GM12872 (cell line): ENCODE results near the gene MAP2.

Experiments
- CTCF ChIP-seq: IDR thresholded peaks from 3 replicates; pipeline ENCODE4 v1.5.1; 2011; ENCODE audit warnings: low read depth, mild to moderate bottlenecking, low read length, moderate library complexity; ENCODE audit not compliant: insufficient read depth

Gene MAP2

GRCh38 chr2:209387389-209387788 is 36.5 kb upstream of the MAP2 start:
- TF ChIP-seq CTCF, result no peak

GRCh38 chr2:209388446-209389037 is 35.3 kb upstream of the MAP2 start:
- no peak for TF ChIP-seq CTCF

GRCh38 chr2:209389171-209389618 is 34.7 kb upstream of the MAP2 start:
- TF ChIP-seq CTCF, result no peak

GRCh38 chr2:209390839-209391238 is 33.0 kb upstream of the MAP2 start:
- no peak for TF ChIP-seq CTCF

DNA sequence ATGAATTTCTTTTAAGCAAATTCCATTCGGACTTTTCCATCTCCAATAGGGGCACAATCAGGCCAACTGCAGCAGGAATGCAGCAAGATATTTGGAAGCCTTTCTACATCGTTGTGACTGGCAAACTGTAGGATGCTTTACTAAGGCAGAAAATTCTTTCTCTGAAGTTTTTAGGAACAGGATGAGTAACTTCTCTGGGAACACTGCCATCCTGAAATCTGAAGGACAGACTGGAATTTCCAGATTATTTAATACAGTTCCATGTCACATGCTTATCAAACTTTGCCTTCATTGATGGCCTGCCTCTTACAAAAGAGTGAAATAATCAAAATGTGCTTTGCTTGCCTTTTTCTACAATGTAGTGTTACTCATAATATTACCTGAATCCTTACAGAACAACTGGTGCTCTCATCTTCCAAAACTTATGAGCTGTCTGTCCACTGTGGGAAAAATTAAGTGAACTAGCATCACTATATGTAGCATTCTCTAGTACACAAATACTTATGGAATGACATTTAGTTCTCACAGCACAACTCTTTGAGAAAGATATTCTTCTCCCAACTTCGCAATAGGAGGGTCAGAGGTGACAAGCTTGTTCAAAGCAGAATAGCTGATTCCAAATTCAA is 32.0 kb upstream of the MAP2 start:
- TF ChIP-seq CTCF, result no peak

GRCh38 chr2:209395229-209395628 is 28.6 kb upstream of the MAP2 start:
- TF ChIP-seq CTCF, result no peak

GRCh38 chr2:209395652-209396051 is 28.2 kb upstream of the MAP2 start:
- TF ChIP-seq CTCF, result no peak

GRCh38 chr2:209398463-209398862 is 25.4 kb upstream of the MAP2 start:
- TF ChIP-seq CTCF, result no peak
